ENCODE data around the gene CEP78. TPM values are rescaled to one million over a fixed set of nuclear protein-coding genes. Genes with fewer than 3 reads are reported as not detected.

The CEP78 gene
- total RNA-seq, 1 experiment from 2014 or later = 57.8 TPM

DNA sequence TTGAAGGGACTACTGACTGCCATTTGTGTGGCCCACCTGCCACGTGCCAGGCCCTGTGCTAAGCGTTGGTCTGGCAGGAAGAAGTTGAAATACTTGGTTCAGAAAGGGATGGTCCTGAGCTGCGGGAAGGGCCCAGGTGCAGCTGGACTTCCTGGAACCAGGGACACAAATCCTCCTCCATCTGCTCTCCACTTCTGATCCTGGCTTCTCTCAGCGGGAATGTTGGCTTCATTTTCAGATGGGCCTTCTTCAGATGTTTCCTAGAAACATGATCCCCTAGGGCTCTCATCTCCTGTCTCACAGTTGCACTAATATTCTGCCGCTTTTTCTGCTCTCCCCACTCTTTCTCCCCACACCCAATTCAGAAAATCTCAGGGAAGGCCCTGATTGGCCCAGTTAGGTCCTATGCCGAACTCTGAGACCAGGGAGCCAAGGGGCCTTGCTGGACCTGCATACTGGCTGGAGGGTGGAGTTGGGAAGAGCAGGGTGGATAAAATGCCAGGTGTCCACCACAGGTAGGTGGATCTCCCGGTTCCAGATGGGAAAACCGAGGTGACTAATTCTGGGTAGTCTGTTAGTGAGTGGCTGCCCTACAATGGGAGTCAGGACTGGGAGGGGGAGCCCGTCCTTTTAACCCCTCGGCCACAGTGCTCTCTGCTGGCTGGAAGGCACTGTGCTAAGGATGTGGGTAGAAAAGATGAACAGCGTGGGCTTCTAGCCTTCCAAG, 80.5 kb downstream of the CEP78 start:
- Mint-ChIP-seq H3K9me3 (no peaks in the 10 kb centered on the region), H3K4me3 (no peak overlapping the region; a peak in 1 of 5 replicates), H3K27ac (peak overlapping the region; percentile 59 to 77 (median 73); a peak in 5 of 7 replicates), H3K4me1 (peaks cover 0 to 6% of the 10 kb centered on the region in 2 experiments; a peak in 1 of 4 replicates), H3K36me3 (ENCODE audit: insufficient read depth in 1 of 3, low read depth in 3 of 3) (peaks cover 76 to 92% (median 81%) of the 10 kb centered on the region in 3 experiments), H3K27me3 (ENCODE audit: low read depth) (no peaks in the 10 kb centered on the region)
- Histone ChIP-seq H3K14ac (ENCODE audit: insufficient read depth, low read length) (no peak overlapping the region), H3K4me1 (ENCODE audit: insufficient read depth, low read length) (no peaks in the 10 kb centered on the region), H3K56ac (ENCODE audit: insufficient read length, low read depth, low read length) (no peak overlapping the region), H3K9me3 (ENCODE audit: control insufficient read depth, low read depth, low read length) (no peaks in the 10 kb centered on the region), H2AK5ac (ENCODE audit: insufficient read length, low read length) (no peak overlapping the region), H3K4ac (ENCODE audit: low read depth, low read length) (no peak overlapping the region), H4K20me1 (ENCODE audit: control insufficient read depth, insufficient read depth, insufficient read length) (no peaks in the 10 kb centered on the region), H4K8ac (replicated peaks; ENCODE audit: insufficient read length, low read depth, low read length) (no peak overlapping the region), H2BK120ac (ENCODE audit: low read depth, low read length, poor library complexity, severe bottlenecking) (no peak overlapping the region), H3K79me1 (ENCODE audit: insufficient read depth, low read depth, low read length, poor library complexity, severe bottlenecking) (no peaks in the 10 kb centered on the region), H2BK20ac (ENCODE audit: low read depth, low read length, poor library complexity, severe bottlenecking) (no peak overlapping the region), H2BK5ac (ENCODE audit: insufficient read length, low read length) (no peak overlapping the region), H2AFZ (ENCODE audit: low read length) (no peak overlapping the region), H3K18ac (ENCODE audit: insufficient read length, low read depth, low read length) (no peak overlapping the region), H3K4me2 (ENCODE audit: insufficient read depth, insufficient read length, low read length) (no peak overlapping the region), H4K91ac (ENCODE audit: insufficient read length, low read depth, low read length) (no peak overlapping the region), H4K5ac (ENCODE audit: insufficient read length, low read depth, low read length) (no peak overlapping the region), H3K27ac (ENCODE audit: insufficient read length, low read depth, low read length) (no peak overlapping the region), H2BK12ac (ENCODE audit: insufficient read length, low read depth, low read length) (no peak overlapping the region), H3K23me2 (ENCODE audit: insufficient read length, low read depth, low read length, poor library complexity, severe bottlenecking) (no peaks in the 10 kb centered on the region), H3K27me3 (ENCODE audit: insufficient read depth, low read length) (no peaks in the 10 kb centered on the region), H3K23ac (ENCODE audit: insufficient read length, low read depth, low read length) (no peak overlapping the region), H2BK15ac (ENCODE audit: low read depth, low read length) (no peak overlapping the region), H3K9ac (ENCODE audit: extremely low read depth, insufficient read length, low read length) (no peak overlapping the region), H3T11ph (ENCODE audit: low read length) (no peak overlapping the region), H3K79me2 (ENCODE audit: insufficient read depth, low read length) (no peaks in the 10 kb centered on the region)
- no peak for TF ChIP-seq CTCF (conservative IDR thresholded peaks at IDR 0.05)
- WGBS (ENCODE audit: extremely low coverage, insufficient read length, low lambda C conversion rate) = no CpG with 5 or more reads among the region's 11 CpGs
- no peak for DNase-seq
